ENCODE measurements around the gene CRYBG1. TPM values are rescaled to one million over a fixed set of nuclear protein-coding genes. Genes with fewer than 3 reads are reported as not detected.

The CRYBG1 gene
- total and polyA plus RNA-seq, 2 of the 13 experiments (the other 11 are each of a cell fraction or from before 2014, with no cell fraction given), result 10.1 to 21.9 TPM

DNA sequence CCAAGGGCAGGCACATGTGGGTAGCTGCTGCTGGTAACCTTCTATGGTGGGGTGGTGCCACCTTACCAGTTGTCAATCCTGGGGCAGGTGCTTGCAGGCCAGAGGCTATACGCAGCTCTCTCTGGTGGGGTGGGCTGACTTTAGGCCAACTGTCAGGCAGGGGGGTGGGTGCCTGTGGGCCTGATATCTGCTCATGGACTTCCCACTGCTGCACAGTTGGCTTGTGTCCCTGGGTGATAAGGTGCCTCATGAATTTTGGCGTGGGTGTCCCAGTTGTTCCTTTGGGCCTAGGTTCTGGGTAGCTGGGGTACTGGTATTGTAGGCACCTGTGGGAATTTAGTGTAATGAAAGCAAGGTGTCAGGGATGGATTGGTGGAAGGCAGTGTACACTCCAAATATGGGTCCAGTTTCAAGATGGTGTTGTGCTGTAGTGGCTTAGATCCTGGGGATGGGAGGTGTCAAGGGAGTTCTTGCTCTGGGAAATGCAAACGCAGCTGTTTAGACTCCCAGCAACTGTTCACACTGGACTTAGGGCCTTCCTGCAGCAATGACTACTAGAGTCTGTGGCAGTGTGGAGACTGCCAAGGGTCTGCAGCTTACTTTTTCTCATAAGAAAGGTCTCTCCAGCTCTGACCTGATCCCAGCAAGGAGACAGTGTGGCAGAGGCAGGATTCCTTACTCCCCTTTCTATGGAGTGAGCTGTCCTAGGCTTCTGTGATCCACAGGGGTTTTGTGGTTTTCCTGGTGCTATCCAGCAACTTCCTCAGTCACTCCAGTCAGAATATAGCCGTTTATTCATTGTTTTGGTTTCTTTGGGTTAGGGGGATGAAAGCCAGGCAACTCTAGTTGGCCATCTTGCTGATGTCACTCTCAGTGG is 128.2 kb downstream of the CRYBG1 start (continued):
- TF ChIP-seq, protein P1, sequence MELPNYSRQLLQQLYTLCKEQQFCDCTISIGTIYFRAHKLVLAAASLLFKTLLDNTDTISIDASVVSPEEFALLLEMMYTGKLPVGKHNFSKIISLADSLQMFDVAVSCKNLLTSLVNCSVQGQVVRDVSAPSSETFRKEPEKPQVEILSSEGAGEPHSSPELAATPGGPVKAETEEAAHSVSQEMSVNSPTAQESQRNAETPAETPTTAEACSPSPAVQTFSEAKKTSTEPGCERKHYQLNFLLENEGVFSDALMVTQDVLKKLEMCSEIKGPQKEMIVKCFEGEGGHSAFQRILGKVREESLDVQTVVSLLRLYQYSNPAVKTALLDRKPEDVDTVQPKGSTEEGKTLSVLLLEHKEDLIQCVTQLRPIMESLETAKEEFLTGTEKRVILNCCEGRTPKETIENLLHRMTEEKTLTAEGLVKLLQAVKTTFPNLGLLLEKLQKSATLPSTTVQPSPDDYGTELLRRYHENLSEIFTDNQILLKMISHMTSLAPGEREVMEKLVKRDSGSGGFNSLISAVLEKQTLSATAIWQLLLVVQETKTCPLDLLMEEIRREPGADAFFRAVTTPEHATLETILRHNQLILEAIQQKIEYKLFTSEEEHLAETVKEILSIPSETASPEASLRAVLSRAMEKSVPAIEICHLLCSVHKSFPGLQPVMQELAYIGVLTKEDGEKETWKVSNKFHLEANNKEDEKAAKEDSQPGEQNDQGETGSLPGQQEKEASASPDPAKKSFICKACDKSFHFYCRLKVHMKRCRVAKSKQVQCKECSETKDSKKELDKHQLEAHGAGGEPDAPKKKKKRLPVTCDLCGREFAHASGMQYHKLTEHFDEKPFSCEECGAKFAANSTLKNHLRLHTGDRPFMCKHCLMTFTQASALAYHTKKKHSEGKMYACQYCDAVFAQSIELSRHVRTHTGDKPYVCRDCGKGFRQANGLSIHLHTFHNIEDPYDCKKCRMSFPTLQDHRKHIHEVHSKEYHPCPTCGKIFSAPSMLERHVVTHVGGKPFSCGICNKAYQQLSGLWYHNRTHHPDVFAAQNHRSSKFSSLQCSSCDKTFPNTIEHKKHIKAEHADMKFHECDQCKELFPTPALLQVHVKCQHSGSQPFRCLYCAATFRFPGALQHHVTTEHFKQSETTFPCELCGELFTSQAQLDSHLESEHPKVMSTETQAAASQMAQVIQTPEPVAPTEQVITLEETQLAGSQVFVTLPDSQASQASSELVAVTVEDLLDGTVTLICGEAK (IDR thresholded peaks at IDR 0.05), result no peak
- TF ChIP-seq, protein P1 (CRISPR knock-in tag; IDR thresholded peaks at IDR 0.05), result no peak

GRCh38 chr6:106490030-106490429 is 129.5 kb downstream of the CRYBG1 start:
- H3K9me3 ChIP-seq (ENCODE audit: low read length), result no peaks in the 10 kb centered on the region
- DNase-seq (ENCODE audit: low spot score) (no peak), ATAC-seq (no peak), FAIRE-seq (no peak)
- H3K79me2 ChIP-seq (ENCODE audit: insufficient read depth, low read length), result no peaks in the 10 kb centered on the region
- CTCF ChIA-PET (ENCODE audit: low intra/inter-chr PET ratio, low total read pairs), result no interaction called here
- 9% methylated on average over 1 of the region's 1 CpG for WGBS (ENCODE audit: low lambda C conversion rate)
- no peaks in the 10 kb centered on the region for H3K4me1 ChIP-seq (ENCODE audit: insufficient read depth, low read length)
- H4K20me1 ChIP-seq (ENCODE audit: insufficient read depth, low read length), result no peaks in the 10 kb centered on the region
- POLR2A ChIA-PET, result no interaction called here
- no TSS peak for BruUV-seq (replicated peaks)
- no peak overlapping the region for H3K4me2 ChIP-seq (ENCODE audit: low read depth, low read length)
- H3K36me3 ChIP-seq (replicated peaks in 1 of 2; ENCODE audit: control insufficient read depth in 1 of 2, insufficient read depth in 2 of 2, low read length in 2 of 2), result no peaks in the 10 kb centered on the region
- peaks cover 1 to 20% of the 10 kb centered on the region in 2 experiments; a peak in 2 of 5 replicates for H3K27me3 ChIP-seq (ENCODE audit: control insufficient read depth in 1 of 2, insufficient read depth in 2 of 2, low read length in 2 of 2)
- in situ Hi-C loops (cut with HindIII; ENCODE audit: extremely low pct_ligation_motif_present, low pct_unique_long_range_greater_than_20kb), result no loop called here
- H2AFZ ChIP-seq (ENCODE audit: low read length), result no peak overlapping the region
- H3K27ac ChIP-seq (ENCODE audit: extremely low read length, insufficient read depth, low read length), result no peak overlapping the region
- H3K9ac ChIP-seq (ENCODE audit: insufficient read depth, low read depth, low read length), result no peak overlapping the region
- intact Hi-C loops (cut with micrococcal nuclease; ENCODE audit: unreplicated experiment), result no loop called here
- no peak overlapping the region for H3K4me3 ChIP-seq (replicated peaks in 1 of 3; ENCODE audit: insufficient read depth in 1 of 3, low read depth in 2 of 3, low read length in 3 of 3)
- TF ChIP-seq NFIC (IDR thresholded peaks at IDR 0.05; ENCODE audit: low read length) (no peak), NFRKB (IDR thresholded peaks at IDR 0.05) (no peak), PAWR (CRISPR knock-in tag; IDR thresholded peaks at IDR 0.05; ENCODE audit: borderline replicate concordance) (no peak), ZNF34 (CRISPR knock-in tag; IDR thresholded peaks at IDR 0.05; ENCODE audit: borderline replicate concordance) (no peak), KDM5A (IDR thresholded peaks at IDR 0.05; ENCODE audit: borderline replicate concordance, low read length) (no peak), KAT7 (CRISPR knock-in tag; IDR thresholded peaks at IDR 0.05; ENCODE audit: borderline replicate concordance) (no peak), RBFOX2 (IDR thresholded peaks at IDR 0.05; ENCODE audit: low read depth, low read length) (no peak), ZMYM4 (CRISPR knock-in tag; IDR thresholded peaks at IDR 0.05) (no peak), ZNF841 (CRISPR knock-in tag; IDR thresholded peaks at IDR 0.05; ENCODE audit: borderline replicate concordance) (no peak), TBX2 (CRISPR knock-in tag; IDR thresholded peaks at IDR 0.05; ENCODE audit: borderline replicate concordance) (no peak), ZNF850 (CRISPR knock-in tag; conservative IDR thresholded peaks at IDR 0.05) (no peak), ZNF552 (CRISPR knock-in tag; IDR thresholded peaks at IDR 0.05; ENCODE audit: borderline replicate concordance) (no peak), ZNF354B (CRISPR knock-in tag; IDR thresholded peaks at IDR 0.05) (no peak), POGZ (CRISPR knock-in tag; IDR thresholded peaks at IDR 0.05) (no peak)
